Neural cell (in vitro differentiated cells): Measurements from ENCODE around the gene PHACTR1. TPM values are rescaled to one million over a fixed set of nuclear protein-coding genes. Genes with fewer than 3 reads are reported as not detected.

Experiments
- H2AFZ ChIP-seq: fragments of 200-600, 300-800 bp; sonication (generic), shearing (Covaris generic); 2 replicates; pipeline ENCODE4 v1.6.0; 2014; ENCODE audit warnings: low read depth, mild to moderate bottlenecking, antibody characterized with exemption, low read length, moderate library complexity
- H3F3A ChIP-seq: fragments of 200-600 bp; shearing (Covaris generic); 2 replicates; pipeline ENCODE4 v1.6.1; 2016; ENCODE audit warnings: mild to moderate bottlenecking, moderate library complexity, mixed read lengths, antibody characterized with exemption, low read length; ENCODE audit not compliant: insufficient read depth, poor library complexity, severe bottlenecking
- H3K27ac ChIP-seq: fragments of 200-600, 300-800 bp; sonication (generic), shearing (Covaris generic); 2 replicates; pipeline ENCODE4 v1.5.1; 2014; ENCODE audit warnings: mild to moderate bottlenecking, low read length, moderate library complexity
- H3K27me3 ChIP-seq: fragments of 300-800, 200-600 bp; sonication (generic), shearing (Covaris generic); 2 replicates; pipeline ENCODE4 v1.6.0; 2014; ENCODE audit warnings: mild to moderate bottlenecking, low read depth, low read length, moderate library complexity; ENCODE audit not compliant: insufficient read depth
- H3K36me3 ChIP-seq: fragments of 300-800, 200-600 bp; sonication (generic), shearing (Covaris generic); 2 replicates; pipeline ENCODE4 v1.5.1; 2014; ENCODE audit warnings: mild to moderate bottlenecking, antibody characterized with exemption, low read length, moderate library complexity; ENCODE audit not compliant: insufficient read depth
- H3K4me2 ChIP-seq: fragments of 300-800, 200-600 bp; sonication (generic), shearing (Covaris generic); 2 replicates; pipeline ENCODE4 v1.6.0; 2014; ENCODE audit warnings: mild to moderate bottlenecking, low read length
- H3K4me3 ChIP-seq: fragments of 300-800, 200-600 bp; sonication (generic), shearing (Covaris generic); 2 replicates; pipeline ENCODE4 v1.5.1; 2014; ENCODE audit warnings: mild to moderate bottlenecking, low read length, moderate library complexity
- H3K79me2 ChIP-seq: fragments of 200-600 bp; shearing (Covaris generic); replicated peaks from 2 replicates; pipeline ENCODE4 v1.6.0; 2014; ENCODE audit warnings: mild to moderate bottlenecking, low read length, moderate library complexity; ENCODE audit not compliant: insufficient read depth
- H3K9ac ChIP-seq: fragments of 300-800, 200-600 bp; sonication (generic), shearing (Covaris generic); 2 replicates; pipeline ENCODE4 v1.6.1; 2016; ENCODE audit warnings: mild to moderate bottlenecking, low read length, mixed read lengths
- H3K9me2 ChIP-seq: fragments of 200-600 bp; shearing (Covaris generic); 2 replicates; pipeline ENCODE4 v1.6.1; 2016; ENCODE audit warnings: mild to moderate bottlenecking, low read length, mixed read lengths; ENCODE audit not compliant: insufficient read depth
- H3K9me3 ChIP-seq: fragments of 200-600, 300-800 bp; sonication (generic), shearing (Covaris generic); 2 replicates; pipeline ENCODE4 v1.6.1; 2016; ENCODE audit warnings: mild to moderate bottlenecking, mixed run types, low read length, moderate library complexity, mixed read lengths
- H4K20me1 ChIP-seq: fragments of 200-600 bp; shearing (Covaris generic); 2 replicates; pipeline ENCODE4 v1.6.1; 2016; ENCODE audit warnings: mild to moderate bottlenecking, mixed run types; ENCODE audit not compliant: insufficient read depth
- EP300 ChIP-seq: fragments of 450-650 bp; conservative IDR thresholded peaks from 2 replicates; pipeline ENCODE4 v1.6.1; 2014; ENCODE audit warnings: antibody characterized with exemption, mild to moderate bottlenecking, moderate library complexity; ENCODE audit not compliant: poor library complexity, severe bottlenecking
- EZH2 ChIP-seq: fragments of 200-600, 300-800 bp; shearing (Covaris generic), sonication (generic); IDR thresholded peaks from 2 replicates; pipeline ENCODE4 v1.6.1; 2014; ENCODE audit warnings: antibody characterized with exemption, low read length, borderline replicate concordance, mild to moderate bottlenecking; ENCODE audit not compliant: insufficient read depth, poor library complexity, severe bottlenecking
- MXI1 ChIP-seq: fragments of 450-650 bp; conservative IDR thresholded peaks from 2 replicates; pipeline ENCODE4 v1.6.1; 2014; ENCODE audit warnings: antibody characterized with exemption, mild to moderate bottlenecking; ENCODE audit not compliant: poor library complexity, severe bottlenecking
- POLR2AphosphoS5 ChIP-seq: IDR thresholded peaks from 2 replicates; pipeline ENCODE4 v1.6.1; 2012
- RAD21 ChIP-seq: fragments of 450-650 bp; conservative IDR thresholded peaks from 2 replicates; pipeline ENCODE4 v1.6.1; 2014; ENCODE audit warnings: antibody characterized with exemption, mild to moderate bottlenecking, moderate library complexity
- SMC3 ChIP-seq: fragments of 450-650 bp; conservative IDR thresholded peaks from 2 replicates; pipeline ENCODE4 v1.6.1; 2014; ENCODE audit warnings: antibody characterized with exemption, mild to moderate bottlenecking, moderate library complexity; ENCODE audit not compliant: poor library complexity
- TAF1 ChIP-seq: IDR thresholded peaks from 2 replicates; pipeline ENCODE4 v1.6.1; 2012; ENCODE audit warnings: low read depth
- polyA plus RNA-seq: library from polyadenylated mRNA; depleted of rRNA; stranded (reverse); fragments of >200 nt; gene quantifications from 2 replicates; pipeline ENCODE4 v1.2.3, GENCODE V29; 2014
- TF ChIP-seq, protein P1 (sequence below): IDR thresholded peaks from 2 replicates; pipeline ENCODE4 v1.6.1; 2012; ENCODE audit warnings: borderline replicate concordance
- TF ChIP-seq, protein P2 (sequence below): fragments of 450-650 bp; IDR thresholded peaks from 2 replicates; pipeline ENCODE4 v1.5.1; 2014; ENCODE audit warnings: antibody characterized with exemption, mild to moderate bottlenecking, moderate library complexity; ENCODE audit not compliant: poor library complexity, severe bottlenecking

Gene PHACTR1
- polyA plus RNA-seq, 1 donor from 2014 or later: 7.8 TPM

DNA sequence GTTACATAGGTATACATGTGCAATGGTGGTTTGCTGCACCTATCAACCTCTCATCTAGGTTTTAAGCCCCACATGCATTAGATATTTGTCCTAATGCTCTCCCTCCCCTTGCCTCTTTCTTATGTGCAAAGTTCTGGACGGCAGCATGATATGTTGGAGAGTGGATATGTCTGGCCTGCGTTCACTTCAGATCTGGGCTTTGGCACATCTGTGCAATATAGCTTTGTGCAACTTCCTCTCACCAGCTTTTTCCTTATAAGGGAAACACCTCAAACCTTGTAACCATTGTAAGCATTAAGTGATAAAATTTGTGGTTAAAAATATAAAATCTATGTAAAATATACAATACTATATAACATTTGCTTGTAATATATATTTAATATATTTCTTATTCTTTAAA is 288.0 kb downstream of the PHACTR1 start:
- no peak overlapping the region for H3K4me3 ChIP-seq
- no peaks in the 10 kb centered on the region for H3K79me2 ChIP-seq
- no peaks in the 10 kb centered on the region for H3K9me2 ChIP-seq
- H3K36me3 ChIP-seq: no peaks in the 10 kb centered on the region
- no peak overlapping the region for H3K4me2 ChIP-seq
- no peak overlapping the region for H2AFZ ChIP-seq
- H3F3A ChIP-seq: no peaks in the 10 kb centered on the region
- no peaks in the 10 kb centered on the region for H3K9me3 ChIP-seq
- no peak overlapping the region for H3K27ac ChIP-seq
- TF ChIP-seq, protein P1, sequence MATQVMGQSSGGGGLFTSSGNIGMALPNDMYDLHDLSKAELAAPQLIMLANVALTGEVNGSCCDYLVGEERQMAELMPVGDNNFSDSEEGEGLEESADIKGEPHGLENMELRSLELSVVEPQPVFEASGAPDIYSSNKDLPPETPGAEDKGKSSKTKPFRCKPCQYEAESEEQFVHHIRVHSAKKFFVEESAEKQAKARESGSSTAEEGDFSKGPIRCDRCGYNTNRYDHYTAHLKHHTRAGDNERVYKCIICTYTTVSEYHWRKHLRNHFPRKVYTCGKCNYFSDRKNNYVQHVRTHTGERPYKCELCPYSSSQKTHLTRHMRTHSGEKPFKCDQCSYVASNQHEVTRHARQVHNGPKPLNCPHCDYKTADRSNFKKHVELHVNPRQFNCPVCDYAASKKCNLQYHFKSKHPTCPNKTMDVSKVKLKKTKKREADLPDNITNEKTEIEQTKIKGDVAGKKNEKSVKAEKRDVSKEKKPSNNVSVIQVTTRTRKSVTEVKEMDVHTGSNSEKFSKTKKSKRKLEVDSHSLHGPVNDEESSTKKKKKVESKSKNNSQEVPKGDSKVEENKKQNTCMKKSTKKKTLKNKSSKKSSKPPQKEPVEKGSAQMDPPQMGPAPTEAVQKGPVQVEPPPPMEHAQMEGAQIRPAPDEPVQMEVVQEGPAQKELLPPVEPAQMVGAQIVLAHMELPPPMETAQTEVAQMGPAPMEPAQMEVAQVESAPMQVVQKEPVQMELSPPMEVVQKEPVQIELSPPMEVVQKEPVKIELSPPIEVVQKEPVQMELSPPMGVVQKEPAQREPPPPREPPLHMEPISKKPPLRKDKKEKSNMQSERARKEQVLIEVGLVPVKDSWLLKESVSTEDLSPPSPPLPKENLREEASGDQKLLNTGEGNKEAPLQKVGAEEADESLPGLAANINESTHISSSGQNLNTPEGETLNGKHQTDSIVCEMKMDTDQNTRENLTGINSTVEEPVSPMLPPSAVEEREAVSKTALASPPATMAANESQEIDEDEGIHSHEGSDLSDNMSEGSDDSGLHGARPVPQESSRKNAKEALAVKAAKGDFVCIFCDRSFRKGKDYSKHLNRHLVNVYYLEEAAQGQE: no peak
- no peak for TF ChIP-seq RAD21
- TF ChIP-seq POLR2AphosphoS5: no peak
- TF ChIP-seq TAF1: no peak
- TF ChIP-seq, protein P2, sequence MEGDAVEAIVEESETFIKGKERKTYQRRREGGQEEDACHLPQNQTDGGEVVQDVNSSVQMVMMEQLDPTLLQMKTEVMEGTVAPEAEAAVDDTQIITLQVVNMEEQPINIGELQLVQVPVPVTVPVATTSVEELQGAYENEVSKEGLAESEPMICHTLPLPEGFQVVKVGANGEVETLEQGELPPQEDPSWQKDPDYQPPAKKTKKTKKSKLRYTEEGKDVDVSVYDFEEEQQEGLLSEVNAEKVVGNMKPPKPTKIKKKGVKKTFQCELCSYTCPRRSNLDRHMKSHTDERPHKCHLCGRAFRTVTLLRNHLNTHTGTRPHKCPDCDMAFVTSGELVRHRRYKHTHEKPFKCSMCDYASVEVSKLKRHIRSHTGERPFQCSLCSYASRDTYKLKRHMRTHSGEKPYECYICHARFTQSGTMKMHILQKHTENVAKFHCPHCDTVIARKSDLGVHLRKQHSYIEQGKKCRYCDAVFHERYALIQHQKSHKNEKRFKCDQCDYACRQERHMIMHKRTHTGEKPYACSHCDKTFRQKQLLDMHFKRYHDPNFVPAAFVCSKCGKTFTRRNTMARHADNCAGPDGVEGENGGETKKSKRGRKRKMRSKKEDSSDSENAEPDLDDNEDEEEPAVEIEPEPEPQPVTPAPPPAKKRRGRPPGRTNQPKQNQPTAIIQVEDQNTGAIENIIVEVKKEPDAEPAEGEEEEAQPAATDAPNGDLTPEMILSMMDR: no peak
- no peak for TF ChIP-seq SMC3
- TF ChIP-seq EP300: no peak
- TF ChIP-seq EZH2: no peak
- TF ChIP-seq MXI1: no peak
- H3K9ac ChIP-seq: no peak overlapping the region
- no peaks in the 10 kb centered on the region for H3K27me3 ChIP-seq
- no peaks in the 10 kb centered on the region for H4K20me1 ChIP-seq

DNA sequence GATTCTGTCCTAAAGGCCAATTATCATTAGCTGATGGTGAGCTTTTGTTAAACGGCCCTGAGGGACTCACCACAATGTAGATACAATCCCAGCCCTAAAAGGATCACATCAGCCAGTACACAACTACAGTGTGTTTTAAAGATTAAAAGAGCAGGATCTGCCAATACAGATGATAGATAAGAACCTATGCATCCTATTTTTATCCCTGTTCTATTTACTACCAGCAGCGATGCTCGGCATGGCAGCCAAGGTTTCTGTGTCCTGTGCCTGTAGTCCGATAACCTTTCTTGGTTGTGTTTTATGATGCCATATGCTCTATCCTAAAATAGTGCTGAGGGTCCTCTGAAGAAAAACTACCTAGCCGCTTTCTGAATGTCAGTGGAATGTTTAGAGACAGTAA is 289.4 kb downstream of the PHACTR1 start:
- Histone ChIP-seq H3F3A (no peaks in the 10 kb centered on the region), H3K4me2 (no peak overlapping the region), H3K27me3 (no peaks in the 10 kb centered on the region), H3K79me2 (no peaks in the 10 kb centered on the region), H3K9me3 (no peaks in the 10 kb centered on the region), H3K9me2 (no peaks in the 10 kb centered on the region), H2AFZ (no peak overlapping the region), H4K20me1 (no peaks in the 10 kb centered on the region), H3K9ac (no peak overlapping the region), H3K27ac (no peak overlapping the region), H3K36me3 (no peaks in the 10 kb centered on the region), H3K4me3 (no peak overlapping the region)
- TF ChIP-seq, protein P2: no peak
- no peak for TF ChIP-seq EZH2
- TF ChIP-seq EP300: no peak
- no peak for TF ChIP-seq RAD21
- TF ChIP-seq MXI1: no peak
- TF ChIP-seq SMC3: no peak
- TF ChIP-seq TAF1: no peak
- no peak for TF ChIP-seq POLR2AphosphoS5
